Upper lobe of left lung (tissue), 6 donors: ENCODE measurements around the gene LSM10. TPM values are rescaled to one million over a fixed set of nuclear protein-coding genes. Genes with fewer than 3 reads are reported as not detected.

Experiments
- ATAC-seq, 2 donors: fragments of 200-7000 bp; cut with Tn5 transposase; one replicate each; pipeline ENCODE4 v1.9.1; 2022; ENCODE audit warnings: mild to moderate bottlenecking in 2 of 2, moderate library complexity in 2 of 2; ENCODE audit not compliant: low FRiP score in 2 of 2
- DNase-seq, 2 donors: peaks; one replicate each; pipeline ENCODE4 v3.0.0-alpha.2; 2019 to 2020
- H3K27ac ChIP-seq, 4 donors: fragments of 200-600 bp; sonication (generic); one replicate each; pipeline ENCODE4 v1.5.1; 2016 to 2019
- H3K27me3 ChIP-seq, 4 donors: fragments of 200-600 bp; sonication (generic); one replicate each; pipeline ENCODE4 v1.5.1; 2017 to 2019
- H3K36me3 ChIP-seq, 4 donors: fragments of 200-600 bp; sonication (generic); one replicate each; pipeline ENCODE4 v1.5.1; 2016 to 2019
- H3K4me1 ChIP-seq, 4 donors: fragments of 200-600 bp; sonication (generic); one replicate each; pipeline ENCODE4 v1.5.1; 2018 to 2019
- H3K4me3 ChIP-seq, 4 donors: fragments of 200-600 bp; sonication (generic); one replicate each; pipeline ENCODE4 v1.5.1; 2017 to 2019; ENCODE audit warnings: mild to moderate bottlenecking in 2 of 4, moderate library complexity in 1 of 4
- H3K9me3 ChIP-seq, 4 donors: fragments of 200-600 bp; sonication (generic); one replicate each; pipeline ENCODE4 v1.5.1; 2018 to 2019
- EP300 ChIP-seq, 4 donors: sonication (generic); formaldehyde crosslinking; IDR thresholded peaks; one replicate each; pipeline ENCODE4 v1.5.1; 2017; ENCODE audit warnings: antibody characterized with exemption in 4 of 4, control low read depth in 2 of 4
- POLR2A ChIP-seq, 4 donors: fragments of 450-650 bp; IDR thresholded peaks; one replicate each; pipeline ENCODE4 v1.5.1; 2016 to 2017; ENCODE audit warnings: antibody characterized with exemption in 4 of 4, mild to moderate bottlenecking in 2 of 4
- POLR2AphosphoS5 ChIP-seq, 2 donors: sonication (generic); formaldehyde crosslinking; IDR thresholded peaks; one replicate each; pipeline ENCODE4 v1.5.1; 2017; ENCODE audit warnings: antibody characterized with exemption in 2 of 2
- WGBS, 2 donors: methylation state at CpG; one replicate each; pipeline ENCODE4 v1.1.5; 2017 to 2018; 5-methylcytosine and 5-hydroxymethylcytosine counted together
- total RNA-seq, 6 donors: library from RNA; depleted of rRNA in 4 of 6; stranded (reverse); fragments of >200 nt in 4 of 6; gene quantifications; one replicate each; pipeline versions ENCODE4 v1.1.0 to v1.2.1, GENCODE V29; 2016 to 2021
- TF ChIP-seq, protein P1 (sequence below), 6 experiments: fragments of 450-650 bp in 4 of 6; fragments of 200-600 bp in 2 of 6; sonication (generic) in 2 of 6; IDR thresholded peaks; one replicate each; pipeline ENCODE4 v1.5.1; 2016 to 2019; ENCODE audit warnings: antibody characterized with exemption in 6 of 6
- donor health status: DM: no; HTN: no; CAD: no; lungs with moderate emphysema.
- donor health status: DM: no; HTN: yes; CAD: no; lungs with severe emphysema.

Gene LSM10
- total RNA-seq, 6 donors from 2014 or later = 19.1 to 54.6 (median 35.8) TPM

DNA sequence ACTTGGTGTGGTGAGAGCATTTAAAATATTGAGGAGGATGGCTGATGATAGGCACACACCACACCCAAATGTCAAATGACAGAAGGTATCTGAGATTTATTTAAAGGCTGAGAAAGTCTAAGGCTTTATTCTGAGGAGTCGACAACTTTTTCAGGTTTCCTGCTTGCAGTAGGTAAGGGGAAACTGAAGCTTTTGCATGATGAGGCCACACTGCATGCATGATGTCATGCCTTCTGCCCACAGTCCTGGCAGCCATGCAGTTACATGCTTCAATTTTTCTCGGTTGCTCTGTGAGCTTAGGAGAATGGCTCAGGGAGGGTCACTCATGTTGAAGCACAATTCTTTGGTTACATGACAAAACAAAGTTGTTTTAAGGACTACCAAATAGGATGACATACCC is 45.6 kb upstream of the LSM10 start:
- ATAC-seq (no peak), DNase-seq (no peak)
- Histone ChIP-seq H3K27me3 (no peaks in the 10 kb centered on the region), H3K4me3 (no peak overlapping the region), H3K4me1 (peaks cover 0 to 9% (median 0%) of the 10 kb centered on the region in 4 donors), H3K27ac (peak overlapping the region in 1 of 4 donors; percentile 11), H3K9me3 (no peaks in the 10 kb centered on the region), H3K36me3 (peaks cover 0 to 7% (median 0%) of the 10 kb centered on the region in 4 donors)
- TF ChIP-seq POLR2AphosphoS5 (IDR thresholded peaks at IDR 0.05) (no peak), EP300 (IDR thresholded peaks at IDR 0.05) (no peak), POLR2A (IDR thresholded peaks at IDR 0.05) (no peak)
- TF ChIP-seq, protein P1, sequence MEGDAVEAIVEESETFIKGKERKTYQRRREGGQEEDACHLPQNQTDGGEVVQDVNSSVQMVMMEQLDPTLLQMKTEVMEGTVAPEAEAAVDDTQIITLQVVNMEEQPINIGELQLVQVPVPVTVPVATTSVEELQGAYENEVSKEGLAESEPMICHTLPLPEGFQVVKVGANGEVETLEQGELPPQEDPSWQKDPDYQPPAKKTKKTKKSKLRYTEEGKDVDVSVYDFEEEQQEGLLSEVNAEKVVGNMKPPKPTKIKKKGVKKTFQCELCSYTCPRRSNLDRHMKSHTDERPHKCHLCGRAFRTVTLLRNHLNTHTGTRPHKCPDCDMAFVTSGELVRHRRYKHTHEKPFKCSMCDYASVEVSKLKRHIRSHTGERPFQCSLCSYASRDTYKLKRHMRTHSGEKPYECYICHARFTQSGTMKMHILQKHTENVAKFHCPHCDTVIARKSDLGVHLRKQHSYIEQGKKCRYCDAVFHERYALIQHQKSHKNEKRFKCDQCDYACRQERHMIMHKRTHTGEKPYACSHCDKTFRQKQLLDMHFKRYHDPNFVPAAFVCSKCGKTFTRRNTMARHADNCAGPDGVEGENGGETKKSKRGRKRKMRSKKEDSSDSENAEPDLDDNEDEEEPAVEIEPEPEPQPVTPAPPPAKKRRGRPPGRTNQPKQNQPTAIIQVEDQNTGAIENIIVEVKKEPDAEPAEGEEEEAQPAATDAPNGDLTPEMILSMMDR (IDR thresholded peaks at IDR 0.05) = no peak
- WGBS, 2 donors = 66 to 78% methylated on average over 2 of the region's 2 CpGs

DNA sequence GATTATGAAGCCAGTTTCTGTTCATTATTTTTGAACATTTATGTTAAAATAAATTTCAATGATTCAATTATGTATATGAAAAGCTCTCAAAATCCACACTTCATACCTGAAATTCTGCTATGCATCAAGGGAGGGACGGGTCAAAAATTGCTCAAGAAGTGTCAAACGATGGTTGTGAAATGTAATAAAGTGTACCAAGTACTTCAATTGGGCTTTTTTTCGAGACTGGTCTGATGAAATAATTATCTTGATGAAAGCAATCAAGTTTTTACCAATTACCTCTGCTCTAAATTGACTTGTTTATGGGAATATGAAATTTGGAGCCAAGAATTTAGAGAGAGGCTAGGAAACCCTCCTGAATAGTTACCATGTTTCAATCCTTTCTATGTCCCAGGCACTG is 44.6 kb upstream of the LSM10 start:
- H3K9me3 ChIP-seq = no peaks in the 10 kb centered on the region
- H3K4me3 ChIP-seq = no peak overlapping the region
- no peak for TF ChIP-seq POLR2A (IDR thresholded peaks at IDR 0.05)
- TF ChIP-seq EP300 (IDR thresholded peaks at IDR 0.05) = no peak
- TF ChIP-seq, protein P1 (IDR thresholded peaks at IDR 0.05) = no peak
- DNase-seq = no peak
- H3K36me3 ChIP-seq = peaks cover 0 to 10% (median 1%) of the 10 kb centered on the region in 4 donors
- H3K4me1 ChIP-seq = peaks cover 0 to 9% (median 0%) of the 10 kb centered on the region in 4 donors
- H3K27ac ChIP-seq = no peak overlapping the region
- no peak for ATAC-seq
- WGBS, 2 donors = 46 to 55% methylated on average over 3 of the region's 3 CpGs
- no peaks in the 10 kb centered on the region for H3K27me3 ChIP-seq

DNA sequence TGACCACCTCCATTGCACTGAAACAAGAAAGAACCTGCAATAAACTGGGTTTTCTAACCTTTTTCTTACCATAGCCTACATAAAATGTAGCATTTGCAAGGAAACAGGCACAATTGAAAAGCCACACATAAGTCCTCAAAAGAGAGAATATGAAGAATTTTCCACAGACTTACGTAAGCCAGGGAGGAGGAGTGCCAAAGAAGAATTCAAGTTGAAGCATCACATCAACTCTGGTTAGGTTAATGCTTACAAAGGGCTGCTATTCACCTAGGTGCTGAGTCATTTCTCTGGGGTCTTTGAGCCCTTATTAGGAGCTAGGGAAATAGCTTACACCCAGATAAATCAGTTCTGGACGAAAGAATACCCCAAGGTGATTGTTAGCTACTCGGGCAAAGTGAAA is 42.9 kb upstream of the LSM10 start:
- Histone ChIP-seq H3K27me3 (no peaks in the 10 kb centered on the region), H3K27ac (peak overlapping the region in 1 of 4 donors; percentile 33), H3K4me1 (peaks cover 0 to 7% (median 0%) of the 10 kb centered on the region in 4 donors), H3K36me3 (peaks cover 0 to 11% (median 1%) of the 10 kb centered on the region in 4 donors), H3K4me3 (no peak overlapping the region), H3K9me3 (no peaks in the 10 kb centered on the region)
- 85 to 86% methylated on average over 3 of the region's 3 CpGs for WGBS, 2 donors
- ATAC-seq (no peak), DNase-seq (no peak)
- no peak for TF ChIP-seq EP300 (IDR thresholded peaks at IDR 0.05)
- TF ChIP-seq, protein P1 (IDR thresholded peaks at IDR 0.05) = no peak
- no peak for TF ChIP-seq POLR2AphosphoS5 (IDR thresholded peaks at IDR 0.05)
- no peak for TF ChIP-seq POLR2A (IDR thresholded peaks at IDR 0.05)

DNA sequence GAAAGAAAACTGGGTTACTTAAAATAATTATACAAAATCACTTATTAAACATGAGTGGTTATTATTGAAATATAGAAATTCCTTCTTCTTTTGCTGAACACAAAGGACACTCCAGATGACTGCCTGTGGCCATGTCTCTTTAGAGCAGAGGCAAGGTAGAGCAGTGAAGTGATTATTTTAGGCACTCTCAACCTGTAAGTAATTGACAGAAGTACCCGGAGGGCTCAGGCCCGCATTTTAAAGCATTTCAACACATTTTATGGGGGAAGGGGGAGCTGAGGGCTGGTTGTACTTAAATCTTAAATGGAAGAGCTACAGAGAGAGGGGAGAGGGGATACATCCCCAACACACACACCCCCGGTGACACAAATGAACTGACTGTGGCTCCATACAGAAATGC is 42.3 kb upstream of the LSM10 start:
- ATAC-seq (no peak), DNase-seq (no peak)
- no peaks in the 10 kb centered on the region for H3K27me3 ChIP-seq
- 51 to 54% methylated on average over 3 of the region's 3 CpGs for WGBS, 2 donors
- H3K4me1 ChIP-seq = peaks cover 0 to 7% (median 0%) of the 10 kb centered on the region in 4 donors
- TF ChIP-seq, protein P1 (IDR thresholded peaks at IDR 0.05) = no peak
- TF ChIP-seq EP300 (IDR thresholded peaks at IDR 0.05) = no peak
- no peak for TF ChIP-seq POLR2AphosphoS5 (IDR thresholded peaks at IDR 0.05)
- TF ChIP-seq POLR2A (IDR thresholded peaks at IDR 0.05) = no peak
- peak overlapping the region in 1 of 4 donors; percentile 33 for H3K27ac ChIP-seq
- no peak overlapping the region for H3K4me3 ChIP-seq
- peaks cover 0 to 11% (median 1%) of the 10 kb centered on the region in 4 donors for H3K36me3 ChIP-seq
- no peaks in the 10 kb centered on the region for H3K9me3 ChIP-seq

DNA sequence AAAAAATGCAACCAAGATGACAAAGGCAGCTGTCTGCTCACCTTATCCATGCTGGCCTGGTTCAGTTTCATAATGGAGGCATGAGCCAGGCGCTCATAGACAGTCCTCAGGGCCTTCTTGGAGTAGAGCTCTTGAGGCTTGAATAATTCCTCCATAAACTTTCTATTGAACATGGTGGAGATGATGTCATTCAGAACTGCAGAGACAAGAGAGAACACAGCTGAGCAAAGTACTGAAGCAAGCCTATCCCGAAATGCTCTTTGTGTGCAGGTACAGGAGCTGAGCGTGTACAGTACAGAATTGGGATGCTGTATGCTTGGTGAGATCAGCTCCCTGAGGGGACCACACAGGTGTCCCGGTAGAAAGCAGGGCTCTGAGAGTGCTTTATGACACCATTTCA is 41.0 kb upstream of the LSM10 start:
- no peaks in the 10 kb centered on the region for H3K9me3 ChIP-seq
- TF ChIP-seq EP300 (IDR thresholded peaks at IDR 0.05) (no peak), POLR2A (IDR thresholded peaks at IDR 0.05) (no peak), POLR2AphosphoS5 (IDR thresholded peaks at IDR 0.05) (no peak)
- TF ChIP-seq, protein P1 (IDR thresholded peaks at IDR 0.05) = no peak
- no peaks in the 10 kb centered on the region for H3K27me3 ChIP-seq
- H3K36me3 ChIP-seq = peaks cover 0 to 11% (median 1%) of the 10 kb centered on the region in 4 donors
- no peak overlapping the region for H3K4me3 ChIP-seq
- H3K4me1 ChIP-seq = peaks cover 0 to 7% (median 0%) of the 10 kb centered on the region in 4 donors
- DNase-seq (no peak), ATAC-seq (no peak)
- H3K27ac ChIP-seq = no peak overlapping the region
- WGBS, 2 donors = 86 to 93% methylated on average over 4 of the region's 4 CpGs
